ENCODE measurements around the gene CSRP1.
"Not testable (repeated sequence)": the region's sequence is repeated elsewhere in the genome, so short reads cannot be mapped to it uniquely, and the experiment has no call there.

CSRP1 gene

GRCh38 chr1:201537891-201538611, 31.1 kb upstream of the CSRP1 start:
- DNase-seq, result no peak

GRCh38 chr1:201537467-201537866, 30.5 kb upstream of the CSRP1 start:
- no peak for DNase-seq

GRCh38 chr1:201537028-201537427, 30.1 kb upstream of the CSRP1 start:
- DNase-seq, result no peak

- DNase-seq, result no peak
Measured at GRCh38 chr1:201536558-201536957, 29.6 kb upstream of the CSRP1 start.

GRCh38 chr1:201535919-201536245, 29.0 kb upstream of the CSRP1 start:
- DNase-seq, result no peak

- no peak for DNase-seq
Measured at GRCh38 chr1:201535046-201535918, 28.4 kb upstream of the CSRP1 start.

GRCh38 chr1:201533836-201534235, 26.9 kb upstream of the CSRP1 start:
- DNase-seq, result no peak

GRCh38 chr1:201531551-201532425, 24.9 kb upstream of the CSRP1 start:
- DNase-seq, result no peak

- DNase-seq, result no peak
Measured at GRCh38 chr1:201530741-201531531, 24.0 kb upstream of the CSRP1 start.

- DNase-seq, result no peak
Measured at GRCh38 chr1:201528631-201529252, 21.8 kb upstream of the CSRP1 start.

- DNase-seq, result no peak
Measured at GRCh38 chr1:201527879-201528278, 21.0 kb upstream of the CSRP1 start.

- no peak for DNase-seq
Measured at GRCh38 chr1:201525193-201525778, 18.4 kb upstream of the CSRP1 start.

GRCh38 chr1:201520046-201520575, 13.2 kb upstream of the CSRP1 start:
- DNase-seq, result not testable (repeated sequence)

- DNase-seq, result no peak
Measured at GRCh38 chr1:201518071-201518470, 11.1 kb upstream of the CSRP1 start.

- DNase-seq, result no peak
Measured at GRCh38 chr1:201517631-201518030, 10.7 kb upstream of the CSRP1 start.

- DNase-seq, result no peak
Measured at GRCh38 chr1:201516511-201517127, 9.7 kb upstream of the CSRP1 start.

- DNase-seq, result no peak
Measured at GRCh38 chr1:201515895-201516294, 9.0 kb upstream of the CSRP1 start.

GRCh38 chr1:201515062-201515750, 8.3 kb upstream of the CSRP1 start:
- DNase-seq, result no peak

GRCh38 chr1:201514466-201514865, 7.5 kb upstream of the CSRP1 start:
- no peak for DNase-seq
